ENCODE results near the gene LOXL3.

The LOXL3 gene

GRCh38 chr2:74525717-74526648 lies 27.8 kb downstream of the LOXL3 start, which contains the start of gene DQX1:
DQX1 (minus strand) TSS chr2:74526231; CDS start chr2:74525729, 502 bp downstream.
- DNase-seq: peak; percentile 39

- DNase-seq: no peak
Observed at GRCh38 chr2:74524955-74525716, 28.6 kb downstream of the LOXL3 start.

- no peak for DNase-seq
Observed at GRCh38 chr2:74524005-74524404, 29.7 kb downstream of the LOXL3 start.

GRCh38 chr2:74522516-74522915 lies 31.2 kb downstream of the LOXL3 start:
- DNase-seq: no peak

GRCh38 chr2:74516650-74517049 lies 37.1 kb downstream of the LOXL3 start:
- no peak for DNase-seq

GRCh38 chr2:74515981-74516633 lies 37.6 kb downstream of the LOXL3 start:
- no peak for DNase-seq

GRCh38 chr2:74515271-74515980 lies 38.3 kb downstream of the LOXL3 start:
- DNase-seq: no peak

- peak; percentile 20 for DNase-seq
Observed at GRCh38 chr2:74514368-74515270, 39.1 kb downstream of the LOXL3 start, which contains the start of gene TLX2. TLX2 (plus strand) TSS chr2:74514450; CDS start chr2:74514807, 357 bp downstream.

GRCh38 chr2:74513605-74514367 lies 40.0 kb downstream of the LOXL3 start:
- peak; percentile 30 for DNase-seq

- peak; percentile 42 for DNase-seq
Observed at GRCh38 chr2:74512744-74513604, 40.8 kb downstream of the LOXL3 start.

GRCh38 chr2:74511104-74511989 lies 42.4 kb downstream of the LOXL3 start:
- no peak for DNase-seq

GRCh38 chr2:74510272-74510671 lies 43.5 kb downstream of the LOXL3 start:
- no peak for DNase-seq

GRCh38 chr2:74507926-74508520 lies 45.7 kb downstream of the LOXL3 start:
- peak; percentile 89 for DNase-seq

- peak; percentile 99 for DNase-seq
Observed at GRCh38 chr2:74507145-74507925, 46.4 kb downstream of the LOXL3 start, which contains the start of gene PCGF1. PCGF1 (minus strand) TSS chr2:74507695; CDS start chr2:74507668, 27 bp downstream.

- no peak for DNase-seq
Observed at GRCh38 chr2:74505448-74506246, 48.1 kb downstream of the LOXL3 start.

GRCh38 chr2:74504591-74504990 lies 49.2 kb downstream of the LOXL3 start:
- DNase-seq: no peak
